SK-N-SH (cell line): ENCODE results near the gene TFF3. TPM values are rescaled to one million over a fixed set of nuclear protein-coding genes. Genes with fewer than 3 reads are reported as not detected.

ENCODE experiments used
- CTCF ChIA-PET: fragments of 300-600, 350-600 bp; formaldehyde crosslinking; extraction: SDS; loops from one replicate; lab custom pipeline; 2021; lab: Yijun Ruan, JAX
- POLR2A ChIA-PET: fragments of 350-600 bp; sonication (Branson Sonifier 250); formaldehyde crosslinking; extraction: SDS; loops from one replicate; lab custom pipeline; 2020; ENCODE audit warnings: antibody characterized with exemption, inconsistent platforms; lab: Yijun Ruan, JAX
- DNase-seq: peaks from one replicate; pipeline ENCODE4 v3.0.0; 2012
- H2AFZ ChIP-seq: fragments of 200-600 bp; sonication (generic); 2 replicates; pipeline ENCODE4 v1.8.1; 2016; ENCODE audit warnings: antibody characterized with exemption, mild to moderate bottlenecking, low read depth
- H3F3A ChIP-seq: fragments of 200-600 bp; sonication (generic); replicated peaks from 2 replicates; pipeline ENCODE3; 2016; ENCODE audit warnings: antibody characterized with exemption, mild to moderate bottlenecking; ENCODE audit not compliant: insufficient read depth
- H3K27ac ChIP-seq, 2 experiments: fragments of 200-500 bp in 1 of 2; fragments of 200-600 bp in 1 of 2; sonication (Bioruptor generic) in 1 of 2; sonication (generic), shearing (Covaris generic) in 1 of 2; 2 replicates each; pipeline versions ENCODE4 v1.5.1 to v1.6.1; 2014 to 2016; ENCODE audit warnings: low read depth in 2 of 2, inconsistent platforms in 1 of 2, low read length in 1 of 2, mild to moderate bottlenecking in 1 of 2, mixed read lengths in 1 of 2
- H3K27me3 ChIP-seq: fragments of 200-600 bp; sonication (generic), shearing (Covaris generic); 2 replicates; pipeline ENCODE4 v1.6.1; 2016; ENCODE audit warnings: mixed run types; ENCODE audit not compliant: insufficient read depth
- H3K36me3 ChIP-seq, 2 experiments: fragments of 200-500 bp in 1 of 2; fragments of 200-600 bp in 1 of 2; sonication (Bioruptor generic) in 1 of 2; sonication (generic) in 1 of 2; replicated peaks in 1 of 2; 2 replicates each; pipeline versions ENCODE3 to v1.5.1; 2014 to 2016; ENCODE audit warnings: low read length in 1 of 2, mild to moderate bottlenecking in 1 of 2; ENCODE audit not compliant: insufficient read depth in 2 of 2, control insufficient read depth in 1 of 2
- H3K4me1 ChIP-seq, 2 experiments: fragments of 200-500 bp in 1 of 2; fragments of 200-600 bp in 1 of 2; sonication (Bioruptor generic) in 1 of 2; sonication (generic), shearing (Covaris generic) in 1 of 2; 2 replicates each; pipeline versions ENCODE4 v1.5.1 to v1.6.1; 2014 to 2016; ENCODE audit warnings: low read depth in 1 of 2, low read length in 1 of 2, mixed run types in 1 of 2; ENCODE audit not compliant: insufficient read depth in 2 of 2, control insufficient read depth in 1 of 2
- H3K4me2 ChIP-seq: fragments of 200-600 bp; sonication (generic), shearing (Covaris generic); 2 replicates; pipeline ENCODE4 v1.6.1; 2017; ENCODE audit warnings: mixed run types
- H3K4me3 ChIP-seq, 2 experiments: fragments of 200-500 bp in 1 of 2; fragments of 200-600 bp in 1 of 2; sonication (Bioruptor generic) in 1 of 2; sonication (generic), shearing (Covaris generic) in 1 of 2; 2 replicates each; pipeline versions ENCODE4 v1.5.1 to v1.8.1; 2014 to 2016; ENCODE audit warnings: low read depth in 2 of 2, inconsistent platforms in 1 of 2, low read length in 1 of 2, mild to moderate bottlenecking in 1 of 2, mixed read lengths in 1 of 2, moderate library complexity in 1 of 2
- H3K79me2 ChIP-seq: fragments of 200-600 bp; sonication (generic); 2 replicates; pipeline ENCODE4 v1.8.1; 2017; ENCODE audit warnings: mild to moderate bottlenecking; ENCODE audit not compliant: insufficient read depth
- H3K9ac ChIP-seq: fragments of 200-600 bp; sonication (generic); 2 replicates; pipeline ENCODE4 v1.6.1; 2017; ENCODE audit warnings: mixed run types
- H3K9me2 ChIP-seq: fragments of 200-600 bp; sonication (generic); 2 replicates; pipeline ENCODE4 v1.6.1; 2017; ENCODE audit warnings: mixed run types
- H3K9me3 ChIP-seq: fragments of 200-600 bp; sonication (generic); 2 replicates; pipeline ENCODE4 v1.6.1; 2017; ENCODE audit warnings: mixed run types, mild to moderate bottlenecking, moderate library complexity
- H4K20me1 ChIP-seq: fragments of 200-600 bp; sonication (generic); 2 replicates; pipeline ENCODE4 v1.6.1; 2017; ENCODE audit warnings: mild to moderate bottlenecking, mixed run types; ENCODE audit not compliant: insufficient read depth
- CHD2 ChIP-seq: fragments of 150-350 bp; IDR thresholded peaks from 2 replicates; pipeline ENCODE4 v1.6.1; 2018; ENCODE audit warnings: low read length; ENCODE audit not compliant: partially characterized antibody
- CTCF ChIP-seq: fragments of 200-600 bp; sonication (generic); IDR thresholded peaks from 2 replicates; pipeline ENCODE4 v1.6.1; 2017; ENCODE audit warnings: antibody characterized with exemption, mild to moderate bottlenecking, moderate library complexity
- ELF1 ChIP-seq: IDR thresholded peaks from 2 replicates; pipeline ENCODE4 v1.4.0; 2012
- EP300 ChIP-seq, 2 experiments: IDR thresholded peaks; 2 replicates each; pipeline versions ENCODE4 v1.4.0 to v1.6.1; 2012; ENCODE audit warnings: borderline replicate concordance in 1 of 2, low read depth in 1 of 2, low read length in 1 of 2
- EZH2phosphoT487 ChIP-seq: fragments of 200-600 bp; sonication (generic); IDR thresholded peaks from 2 replicates; pipeline ENCODE4 v1.6.1; 2017; ENCODE audit warnings: low read depth, mixed run types, mild to moderate bottlenecking, antibody characterized with exemption, moderate library complexity, borderline replicate concordance
- FOSL2 ChIP-seq: IDR thresholded peaks from 2 replicates; pipeline ENCODE4 v1.4.0; 2012; ENCODE audit warnings: low read depth, mild to moderate bottlenecking, moderate library complexity, borderline replicate concordance
- FOXJ3 ChIP-seq: sonication (generic); formaldehyde crosslinking; IDR thresholded peaks from 2 replicates; pipeline ENCODE4 v1.5.1; 2020; ENCODE audit warnings: mild to moderate bottlenecking, missing genetic modification reagents
- GABPA ChIP-seq: IDR thresholded peaks from 2 replicates; pipeline ENCODE4 v1.4.0; 2012; ENCODE audit warnings: low read depth, mild to moderate bottlenecking
- GATA2 ChIP-seq: sonication (generic); formaldehyde crosslinking; IDR thresholded peaks from 2 replicates; pipeline ENCODE4 v1.5.0; 2020; ENCODE audit warnings: mild to moderate bottlenecking, missing genetic modification reagents
- MAX ChIP-seq: IDR thresholded peaks from 2 replicates; pipeline ENCODE4 v1.4.0; 2012; ENCODE audit warnings: low read depth
- MEF2A ChIP-seq: IDR thresholded peaks from 2 replicates; pipeline ENCODE4 v1.4.0; 2012; ENCODE audit warnings: low read depth, borderline replicate concordance
- NFIC ChIP-seq: IDR thresholded peaks from 2 replicates; pipeline ENCODE4 v1.4.0; 2012; ENCODE audit warnings: borderline replicate concordance
- NRF1 ChIP-seq: IDR thresholded peaks from 2 replicates; pipeline ENCODE4 v1.6.1; 2012; ENCODE audit warnings: low read depth, mild to moderate bottlenecking, low read length
- PBX3 ChIP-seq: IDR thresholded peaks from 2 replicates; pipeline ENCODE4; 2012
- POLR2AphosphoS5 ChIP-seq: IDR thresholded peaks from 2 replicates; pipeline ENCODE4 v1.6.1; 2012; ENCODE audit warnings: low read depth, low read length
- RAD21 ChIP-seq: IDR thresholded peaks from 2 replicates; pipeline ENCODE4 v1.6.1; 2012; ENCODE audit warnings: mild to moderate bottlenecking, low read length
- SIN3A ChIP-seq: IDR thresholded peaks from 2 replicates; pipeline ENCODE4 v1.6.1; 2012; ENCODE audit warnings: low read depth, mild to moderate bottlenecking, low read length, moderate library complexity, borderline replicate concordance
- SMC3 ChIP-seq: IDR thresholded peaks from 2 replicates; pipeline ENCODE4 v1.6.1; 2012; ENCODE audit warnings: low read depth, low read length, improper control_type of control experiment
- TEAD4 ChIP-seq: IDR thresholded peaks from 2 replicates; pipeline ENCODE4 v1.4.0; 2012; ENCODE audit warnings: mild to moderate bottlenecking, borderline replicate concordance; ENCODE audit not compliant: insufficient read depth
- USF2 ChIP-seq: fragments of 150-350 bp; IDR thresholded peaks from 2 replicates; pipeline ENCODE4 v1.6.1; 2017; ENCODE audit warnings: antibody characterized with exemption, low read length, low read depth, borderline replicate concordance
- WGBS: methylation state at CpG from one replicate; pipeline ENCODE4 v1.1.6; 2017; ENCODE audit warnings: low lambda C conversion rate; 5-methylcytosine and 5-hydroxymethylcytosine counted together
- polyA plus RNA-seq, 3 experiments: library from polyadenylated mRNA; depleted of rRNA; stranded (reverse); fragments of >200 nt; gene quantifications; 2 replicates each; pipeline ENCODE4 v1.2.3, GENCODE V29; 2012

Gene TFF3
- polyA plus RNA-seq, 1 of the 3 experiments (the other 2 are of a cell fraction), result not detected

GRCh38 chr21:42279888-42280287, 35.3 kb downstream of the TFF3 start:
- Histone ChIP-seq H3K4me1 (no peaks in the 10 kb centered on the region; a peak in 1 of 4 replicates), H3K36me3 (no peaks in the 10 kb centered on the region), H3K9ac (no peak overlapping the region), H3K79me2 (no peaks in the 10 kb centered on the region), H3K27me3 (no peaks in the 10 kb centered on the region), H3K9me3 (no peaks in the 10 kb centered on the region), H3K4me3 (no peak overlapping the region), H3F3A (no peaks in the 10 kb centered on the region), H3K9me2 (no peaks in the 10 kb centered on the region), H2AFZ (no peak overlapping the region), H3K27ac (no peak overlapping the region), H3K4me2 (no peak overlapping the region), H4K20me1 (no peaks in the 10 kb centered on the region)
- TF ChIP-seq CTCF, result no peak
- TF ChIP-seq PBX3, result no peak
- no peak for TF ChIP-seq EP300 (IDR thresholded peaks at IDR 0.05; ENCODE audit: borderline replicate concordance in 1 of 2, low read depth in 1 of 2, low read length in 1 of 2)
- no peak for TF ChIP-seq POLR2AphosphoS5
- no peak for TF ChIP-seq ELF1
- TF ChIP-seq USF2, result no peak
- TF ChIP-seq GATA2, result no peak
- TF ChIP-seq RAD21, result no peak
- TF ChIP-seq NFIC, result no peak
- no peak for TF ChIP-seq TEAD4
- no peak for TF ChIP-seq EZH2phosphoT487
- TF ChIP-seq NRF1, result no peak
- no peak for TF ChIP-seq SIN3A
- WGBS, result 100% methylated on average over 3 of the region's 11 CpGs
- CTCF ChIA-PET, result interaction anchor here (0.8 to 1.6 kb wide), 4 partner anchors 21 to 135 kb away, joined by 3 to 7 read pairs (median 3); no protein-coding TSS in a partner anchor
- POLR2A ChIA-PET, result no interaction called here
- no peak for DNase-seq

- Histone ChIP-seq H3K36me3 (no peaks in the 10 kb centered on the region), H3K4me3 (no peak overlapping the region), H3K9me2 (no peaks in the 10 kb centered on the region), H3F3A (no peaks in the 10 kb centered on the region), H3K4me2 (no peak overlapping the region), H3K9ac (no peak overlapping the region), H3K4me1 (no peaks in the 10 kb centered on the region; a peak in 1 of 4 replicates), H2AFZ (no peak overlapping the region), H3K79me2 (no peaks in the 10 kb centered on the region), H3K27me3 (no peaks in the 10 kb centered on the region), H3K9me3 (no peaks in the 10 kb centered on the region), H3K27ac (no peak overlapping the region), H4K20me1 (no peaks in the 10 kb centered on the region)
- POLR2A ChIA-PET, result no interaction called here
- DNase-seq, result no peak
- 90% methylated on average over 6 of the region's 20 CpGs for WGBS
- CTCF ChIA-PET, result interaction anchor here (0.8 to 1.6 kb wide), 4 partner anchors 21 to 135 kb away, joined by 3 to 7 read pairs (median 3); no protein-coding TSS in a partner anchor
- TF ChIP-seq GABPA (no peak), FOXJ3 (no peak), MAX (no peak), FOSL2 (no peak), CHD2 (no peak), SMC3 (no peak), CTCF (no peak), EP300 (IDR thresholded peaks at IDR 0.05; ENCODE audit: borderline replicate concordance in 1 of 2, low read depth in 1 of 2, low read length in 1 of 2) (no peak), PBX3 (no peak), MEF2A (no peak)
Measured at GRCh38 chr21:42279341-42279871, 35.8 kb downstream of the TFF3 start.
